ENCODE measurements around the gene TRAF7.
"Not testable (repeated sequence)": the region's sequence is repeated elsewhere in the genome, so short reads cannot be mapped to it uniquely, and the experiment has no call there.

The TRAF7 gene

GRCh38 chr16:2197765-2198164 is 42.2 kb downstream of the TRAF7 start:
- Histone ChIP-seq H3K36me3 (ENCODE audit: insufficient read depth, low read length) (no peaks in the 10 kb centered on the region), H3K4me1 (ENCODE audit: insufficient read depth, low read length) (no peaks in the 10 kb centered on the region), H3K9me3 (ENCODE audit: control insufficient read depth, insufficient read depth, low read length) (no peaks in the 10 kb centered on the region), H3K9ac (ENCODE audit: low read depth, low read length) (no peak overlapping the region)

DNA sequence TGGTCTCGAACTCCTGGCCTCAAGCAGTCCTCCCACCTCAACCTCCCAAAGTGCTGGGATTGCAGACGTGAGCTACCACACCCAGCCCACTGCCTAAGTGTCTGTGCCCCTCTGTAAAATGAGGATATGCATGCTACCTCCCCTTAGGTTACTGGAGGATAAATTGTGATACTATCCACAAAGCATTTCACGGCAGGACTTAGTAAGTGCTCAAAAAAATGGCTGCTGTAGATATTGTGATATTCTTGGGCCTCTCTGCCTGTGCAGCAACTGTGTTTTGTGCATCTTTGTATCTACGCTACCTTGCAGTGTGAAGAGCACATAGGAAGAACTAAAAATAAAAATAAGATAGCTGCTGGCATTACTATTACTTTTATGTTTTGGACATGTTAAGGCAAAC is 42.7 kb downstream of the TRAF7 start:
- Histone ChIP-seq H3K9ac (ENCODE audit: low read depth, low read length) (no peak overlapping the region), H3K4me1 (ENCODE audit: insufficient read depth, low read length) (no peaks in the 10 kb centered on the region), H3K36me3 (ENCODE audit: insufficient read depth, low read length) (no peaks in the 10 kb centered on the region), H3K9me3 (ENCODE audit: control insufficient read depth, insufficient read depth, low read length) (no peaks in the 10 kb centered on the region)

DNA sequence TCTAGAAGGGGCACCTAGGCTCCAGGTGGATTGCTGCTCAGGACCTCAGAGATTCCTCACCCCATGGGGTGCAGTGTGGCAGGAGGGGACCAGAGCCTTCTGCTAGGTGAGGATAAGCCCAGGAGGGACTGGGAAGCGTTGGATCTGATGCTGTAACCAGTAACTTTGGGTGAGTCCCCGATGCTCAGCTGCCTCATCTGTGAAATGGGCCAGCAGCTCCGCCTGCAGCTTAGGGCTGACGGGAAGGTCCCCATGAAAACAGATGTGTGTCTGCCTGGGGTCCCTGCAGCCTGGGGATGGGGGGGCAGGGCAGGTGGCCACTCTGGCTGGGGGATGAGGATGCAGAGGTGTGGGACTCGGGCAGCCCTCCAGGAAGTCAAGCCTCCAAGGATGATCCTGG is 43.5 kb downstream of the TRAF7 start:
- Histone ChIP-seq H3K36me3 (ENCODE audit: insufficient read depth, low read length) (no peaks in the 10 kb centered on the region), H3K9me3 (ENCODE audit: control insufficient read depth, insufficient read depth, low read length) (no peaks in the 10 kb centered on the region), H3K9ac (ENCODE audit: low read depth, low read length) (no peak overlapping the region), H3K4me1 (ENCODE audit: insufficient read depth, low read length) (no peaks in the 10 kb centered on the region)

DNA sequence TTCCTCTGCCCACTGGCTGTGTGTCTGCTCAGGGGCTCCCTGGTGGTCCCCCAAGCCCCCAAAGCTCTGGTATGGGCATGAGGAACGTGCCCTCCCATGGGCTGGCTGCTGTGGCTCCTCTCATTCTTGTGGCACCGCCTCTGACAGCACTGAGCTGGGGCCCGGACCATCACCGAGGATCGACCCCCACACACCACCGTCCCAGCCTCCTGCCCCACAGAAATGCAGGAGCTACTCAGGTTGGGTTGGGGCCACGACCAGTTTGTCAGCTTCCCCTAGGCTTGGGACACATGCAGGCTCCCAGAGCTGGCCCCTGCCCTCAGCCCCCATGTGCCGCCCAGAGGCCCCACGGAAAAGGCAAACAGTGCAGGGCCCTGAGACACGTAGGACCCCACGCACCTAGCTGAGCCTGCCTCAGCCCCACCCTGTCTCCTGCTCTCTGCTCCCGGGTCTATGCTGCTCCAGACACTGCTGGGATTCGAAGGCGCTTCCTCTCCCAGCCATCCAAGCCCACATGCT is 44.1 kb downstream of the TRAF7 start:
- H3K4me1 ChIP-seq (ENCODE audit: insufficient read depth, low read length) = no peaks in the 10 kb centered on the region
- H3K36me3 ChIP-seq (ENCODE audit: insufficient read depth, low read length) = no peaks in the 10 kb centered on the region
- no peaks in the 10 kb centered on the region for H3K9me3 ChIP-seq (ENCODE audit: control insufficient read depth, insufficient read depth, low read length)
- H3K9ac ChIP-seq (ENCODE audit: low read depth, low read length) = no peak overlapping the region

DNA sequence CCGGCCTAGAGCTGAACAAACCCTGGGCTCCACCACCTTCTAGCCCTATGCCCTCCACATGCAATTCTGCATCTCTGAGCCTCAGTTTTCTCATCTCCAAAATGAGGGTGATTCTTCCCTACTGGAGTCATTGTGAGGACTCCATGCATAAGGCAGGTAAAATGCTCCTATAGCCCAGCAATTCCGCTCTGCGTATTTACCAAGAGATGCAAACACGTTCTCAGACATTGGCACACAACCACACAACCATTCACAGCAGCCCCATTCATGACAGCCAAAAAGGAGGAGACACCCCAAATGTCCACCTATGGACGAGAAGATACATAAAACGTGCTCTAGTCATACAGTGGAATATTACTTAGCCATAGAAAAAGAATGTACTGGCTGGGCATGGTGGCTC is 44.7 kb downstream of the TRAF7 start:
- Histone ChIP-seq H3K36me3 (ENCODE audit: insufficient read depth, low read length) (no peaks in the 10 kb centered on the region), H3K9ac (ENCODE audit: low read depth, low read length) (no peak overlapping the region), H3K9me3 (ENCODE audit: control insufficient read depth, insufficient read depth, low read length) (no peaks in the 10 kb centered on the region), H3K4me1 (ENCODE audit: insufficient read depth, low read length) (no peaks in the 10 kb centered on the region)

GRCh38 chr16:2203119-2203688 is 47.6 kb downstream of the TRAF7 start:
- H3K9me3 ChIP-seq (ENCODE audit: control insufficient read depth, insufficient read depth, low read length); H3K9ac ChIP-seq (ENCODE audit: low read depth, low read length); H3K36me3 ChIP-seq (ENCODE audit: insufficient read depth, low read length): not testable (repeated sequence)

GRCh38 chr16:2204416-2205103 is 49.0 kb downstream of the TRAF7 start:
- peak overlapping the region; percentile 95 for H3K9ac ChIP-seq (ENCODE audit: low read depth, low read length)
- H3K36me3 ChIP-seq (ENCODE audit: insufficient read depth, low read length) = no peaks in the 10 kb centered on the region
- no peaks in the 10 kb centered on the region for H3K9me3 ChIP-seq (ENCODE audit: control insufficient read depth, insufficient read depth, low read length)
- no peaks in the 10 kb centered on the region for H3K4me1 ChIP-seq (ENCODE audit: insufficient read depth, low read length)

More at GRCh38 chr16:2203119-2203688, 47.6 kb downstream of the TRAF7 start:
- not testable (repeated sequence) for H3K4me1 ChIP-seq (ENCODE audit: insufficient read depth, low read length)

GRCh38 chr16:2205104-2205966 is 49.8 kb downstream of the TRAF7 start, which contains the start of gene MLST8:
TSS of gene MLST8 (plus strand) at chr16:2205454. CDS start at chr16:2206086, 632 bp downstream.
- peaks cover 1% of the 10 kb centered on the region; the same call in 1 of the 2 replicates for H3K4me1 ChIP-seq (ENCODE audit: insufficient read depth, low read length)

GRCh38 chr16:2205967-2206313 is 50.4 kb downstream of the TRAF7 start:
- no peaks in the 10 kb centered on the region for H3K36me3 ChIP-seq (ENCODE audit: insufficient read depth, low read length)
- H3K9me3 ChIP-seq (ENCODE audit: control insufficient read depth, insufficient read depth, low read length) = no peaks in the 10 kb centered on the region
- peak overlapping the region; percentile 95 for H3K9ac ChIP-seq (ENCODE audit: low read depth, low read length)
- H3K4me1 ChIP-seq (ENCODE audit: insufficient read depth, low read length) = peaks cover 7% of the 10 kb centered on the region; the same call in 1 of the 2 replicates

More at GRCh38 chr16:2205104-2205966, 49.8 kb downstream of the TRAF7 start, which contains the start of gene MLST8:
- Histone ChIP-seq H3K9ac (ENCODE audit: low read depth, low read length) (peak within 1 kb of the TSS; percentile 95), H3K36me3 (ENCODE audit: insufficient read depth, low read length) (no peaks in the 10 kb centered on the region), H3K9me3 (ENCODE audit: control insufficient read depth, insufficient read depth, low read length) (no peaks in the 10 kb centered on the region)

GRCh38 chr16:2206420-2206779 is 50.8 kb downstream of the TRAF7 start:
- H3K9me3 ChIP-seq (ENCODE audit: control insufficient read depth, insufficient read depth, low read length) = no peaks in the 10 kb centered on the region
- peak overlapping the region; percentile 95 for H3K9ac ChIP-seq (ENCODE audit: low read depth, low read length)
- H3K4me1 ChIP-seq (ENCODE audit: insufficient read depth, low read length) = peaks cover 7% of the 10 kb centered on the region; the same call in 1 of the 2 replicates
- H3K36me3 ChIP-seq (ENCODE audit: insufficient read depth, low read length) = no peaks in the 10 kb centered on the region

- peaks cover 7% of the 10 kb centered on the region; the same call in 1 of the 2 replicates for H3K4me1 ChIP-seq (ENCODE audit: insufficient read depth, low read length)
- no peaks in the 10 kb centered on the region for H3K36me3 ChIP-seq (ENCODE audit: insufficient read depth, low read length)
- no peak overlapping the region for H3K9ac ChIP-seq (ENCODE audit: low read depth, low read length)
- H3K9me3 ChIP-seq (ENCODE audit: control insufficient read depth, insufficient read depth, low read length) = no peaks in the 10 kb centered on the region
Measured at GRCh38 chr16:2206780-2207433, 51.3 kb downstream of the TRAF7 start.

GRCh38 chr16:2207872-2208271 is 52.3 kb downstream of the TRAF7 start:
- H3K4me1 ChIP-seq (ENCODE audit: insufficient read depth, low read length) = peaks cover 7% of the 10 kb centered on the region; the same call in 1 of the 2 replicates
- H3K9ac ChIP-seq (ENCODE audit: low read depth, low read length) = no peak overlapping the region
- H3K36me3 ChIP-seq (ENCODE audit: insufficient read depth, low read length) = 0 out of 2 replicates have a peak, but pooled peaks cover 2% of the 10 kb centered on the region
- no peaks in the 10 kb centered on the region for H3K9me3 ChIP-seq (ENCODE audit: control insufficient read depth, insufficient read depth, low read length)

- Histone ChIP-seq H3K9me3 (ENCODE audit: control insufficient read depth, insufficient read depth, low read length) (no peaks in the 10 kb centered on the region), H3K9ac (ENCODE audit: low read depth, low read length) (no peak overlapping the region), H3K4me1 (ENCODE audit: insufficient read depth, low read length) (peaks cover 7% of the 10 kb centered on the region; the same call in 1 of the 2 replicates), H3K36me3 (ENCODE audit: insufficient read depth, low read length) (0 out of 2 replicates have a peak, but pooled peaks cover 2% of the 10 kb centered on the region)
Measured at GRCh38 chr16:2208308-2208707, 52.7 kb downstream of the TRAF7 start.

- no peaks in the 10 kb centered on the region for H3K9me3 ChIP-seq (ENCODE audit: control insufficient read depth, insufficient read depth, low read length)
- H3K9ac ChIP-seq (ENCODE audit: low read depth, low read length) = no peak overlapping the region
- 0 out of 2 replicates have a peak, but pooled peaks cover 2% of the 10 kb centered on the region for H3K36me3 ChIP-seq (ENCODE audit: insufficient read depth, low read length)
- H3K4me1 ChIP-seq (ENCODE audit: insufficient read depth, low read length) = peaks cover 11% of the 10 kb centered on the region; the same call in 1 of the 2 replicates
Measured at GRCh38 chr16:2208772-2209171, 53.2 kb downstream of the TRAF7 start.

Measured in ES-I3 (cell line).